GM08714 (cell line): ENCODE results near the gene KAZN.

Source experiments
- H3K4me3 ChIP-seq: fragments of 200-500 bp; sonication (Bioruptor generic); 2 replicates; pipeline ENCODE4 v1.5.1; 2014; ENCODE audit warnings: mild to moderate bottlenecking, low read length, inconsistent platforms
- ZNF274 ChIP-seq: IDR thresholded peaks from 2 replicates; pipeline ENCODE4 v1.6.1; 2012; ENCODE audit warnings: mild to moderate bottlenecking, low read depth, low read length

KAZN gene

GRCh38 chr1:14677292-14677971 lies 78.9 kb downstream of the KAZN start:
- no peak overlapping the region for H3K4me3 ChIP-seq
- TF ChIP-seq ZNF274: no peak

DNA sequence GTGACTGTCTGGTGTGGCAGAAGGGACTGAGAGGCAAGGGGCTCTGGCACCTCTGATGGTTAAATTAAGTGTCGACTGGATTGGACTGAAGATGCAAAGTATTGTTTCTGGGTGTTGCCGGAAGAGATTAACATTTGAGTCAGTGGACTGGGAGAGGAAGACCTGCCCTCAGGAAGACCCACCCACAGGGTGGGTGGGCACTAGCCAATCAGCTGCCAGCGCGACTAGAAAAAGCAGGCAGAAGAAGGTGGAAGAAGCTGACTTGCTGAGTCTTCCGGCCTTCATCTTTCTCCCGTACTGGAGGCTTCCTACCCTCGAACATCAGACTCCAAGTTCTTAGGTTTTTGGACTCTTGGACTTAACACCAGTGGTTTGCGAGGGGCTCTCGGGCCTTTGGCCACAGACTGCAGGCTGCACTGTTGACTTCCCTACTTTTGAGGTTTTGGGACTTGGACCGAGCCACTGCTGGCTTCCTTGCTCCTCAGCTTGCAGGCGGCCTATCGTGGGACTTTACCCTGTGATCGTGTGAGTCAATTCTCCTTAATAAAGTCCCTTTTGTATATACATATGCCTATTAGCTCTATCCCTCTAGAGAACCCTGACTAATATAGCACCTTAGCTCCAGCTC lies 79.6 kb downstream of the KAZN start:
- no peak for TF ChIP-seq ZNF274
- no peak overlapping the region for H3K4me3 ChIP-seq

GRCh38 chr1:14679027-14679688 lies 80.7 kb downstream of the KAZN start:
- H3K4me3 ChIP-seq: no peak overlapping the region
- TF ChIP-seq ZNF274: no peak

GRCh38 chr1:14681182-14681581 lies 82.7 kb downstream of the KAZN start:
- TF ChIP-seq ZNF274: no peak
- no peak overlapping the region for H3K4me3 ChIP-seq

- H3K4me3 ChIP-seq: no peak overlapping the region
- TF ChIP-seq ZNF274: no peak
Observed at GRCh38 chr1:14682941-14683621, 84.6 kb downstream of the KAZN start.

- H3K4me3 ChIP-seq: no peak overlapping the region
- no peak for TF ChIP-seq ZNF274
Observed at GRCh38 chr1:14685078-14685477, 86.6 kb downstream of the KAZN start.

GRCh38 chr1:14686701-14687100 lies 88.2 kb downstream of the KAZN start:
- no peak for TF ChIP-seq ZNF274
- H3K4me3 ChIP-seq: no peak overlapping the region

GRCh38 chr1:14687147-14687546 lies 88.7 kb downstream of the KAZN start:
- H3K4me3 ChIP-seq: no peak overlapping the region
- TF ChIP-seq ZNF274: no peak

DNA sequence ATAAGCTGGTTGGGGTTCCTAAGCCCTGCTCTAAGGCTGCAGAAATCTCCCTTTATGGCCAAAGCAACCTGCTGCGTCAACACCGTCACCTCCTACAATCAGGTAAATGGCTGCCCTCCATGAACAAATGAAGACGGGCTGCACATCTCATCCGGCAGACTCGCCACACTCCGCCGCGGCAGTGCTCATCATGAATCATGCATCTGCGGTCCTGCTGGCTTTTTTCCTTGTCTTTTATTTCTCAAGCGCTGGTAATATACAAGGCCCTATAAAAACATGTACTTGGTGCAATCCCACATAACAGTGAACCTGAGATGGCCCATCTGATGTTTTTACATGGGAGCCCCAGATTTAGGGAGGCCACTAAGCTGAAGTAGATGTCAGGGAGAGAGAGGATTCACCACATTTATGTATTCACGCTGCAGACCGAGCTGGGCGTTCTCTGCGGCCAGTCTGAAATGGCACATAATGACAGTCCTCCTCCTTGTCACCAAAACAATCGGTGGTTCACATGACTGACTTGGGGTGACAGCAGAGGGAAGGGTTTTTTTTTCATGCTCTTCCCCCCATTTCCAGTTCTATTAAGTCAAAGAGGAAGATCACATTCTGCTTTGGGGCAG lies 91.6 kb downstream of the KAZN start:
- no peak for TF ChIP-seq ZNF274

DNA sequence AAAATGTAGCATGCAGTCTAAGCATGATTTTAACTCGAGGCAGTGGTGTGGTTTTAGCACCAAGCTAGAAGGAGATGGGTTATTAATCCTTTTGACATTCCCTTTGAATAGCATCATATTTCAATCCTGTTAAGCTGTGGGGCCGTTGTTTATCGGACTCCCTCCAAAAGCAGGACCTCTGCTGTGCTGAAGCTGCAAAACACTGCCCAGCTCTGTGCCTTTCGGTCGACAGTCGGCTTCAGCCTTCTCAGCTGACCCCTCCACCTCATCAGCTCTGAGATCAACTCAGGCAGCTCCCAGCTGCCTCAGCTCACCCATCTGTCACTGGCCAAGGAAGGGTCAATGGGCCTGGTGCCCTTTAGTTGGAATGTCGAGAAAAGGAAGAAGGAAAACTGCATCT lies 95.5 kb downstream of the KAZN start:
- H3K4me3 ChIP-seq: no peak overlapping the region
- no peak for TF ChIP-seq ZNF274

More for the DNA sequence above, 91.6 kb downstream of the KAZN start:
- H3K4me3 ChIP-seq: no peak overlapping the region

- H3K4me3 ChIP-seq: no peak overlapping the region
- TF ChIP-seq ZNF274: no peak
Observed at GRCh38 chr1:14694589-14694988, 96.1 kb downstream of the KAZN start.

DNA sequence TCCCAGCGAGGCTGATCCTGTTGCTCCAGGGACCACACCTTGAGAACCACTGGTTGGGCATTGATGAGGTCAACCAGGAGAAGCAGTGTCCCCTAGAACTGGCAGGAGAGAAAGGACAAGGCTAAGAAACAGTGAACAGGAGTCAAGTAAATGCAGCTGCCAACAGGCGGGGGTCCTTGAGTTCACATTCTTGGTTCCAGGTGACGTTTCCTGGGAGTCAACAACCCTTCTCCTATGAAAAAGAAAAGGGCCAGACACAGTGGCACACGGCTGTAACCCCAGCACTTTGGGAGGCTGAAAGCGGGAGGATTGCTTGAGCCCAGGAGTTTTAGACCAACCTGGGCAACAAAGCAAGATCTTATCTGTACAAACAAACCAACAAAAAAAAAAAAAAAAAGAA lies 98.3 kb downstream of the KAZN start:
- H3K4me3 ChIP-seq: no peak overlapping the region
- no peak for TF ChIP-seq ZNF274

DNA sequence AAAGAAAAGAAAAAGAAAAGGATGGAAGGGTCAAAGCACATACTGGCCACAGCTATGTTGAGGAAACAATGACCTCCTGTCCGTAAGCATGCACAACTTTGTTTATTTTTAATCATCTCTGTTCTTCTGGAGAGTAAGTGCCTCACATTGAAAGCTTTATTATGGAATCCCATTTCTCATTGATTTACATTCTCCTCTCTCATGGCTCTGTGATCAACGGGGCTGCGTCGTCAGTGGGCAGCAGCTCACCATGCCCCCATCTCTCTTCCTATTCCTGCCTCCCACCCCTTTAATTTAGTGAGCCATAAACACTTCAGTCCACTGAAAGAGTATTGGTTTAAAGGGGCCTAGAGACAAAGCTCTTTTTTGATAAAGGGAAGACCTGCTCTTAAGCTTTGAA lies 98.9 kb downstream of the KAZN start:
- H3K4me3 ChIP-seq: no peak overlapping the region
- no peak for TF ChIP-seq ZNF274

DNA sequence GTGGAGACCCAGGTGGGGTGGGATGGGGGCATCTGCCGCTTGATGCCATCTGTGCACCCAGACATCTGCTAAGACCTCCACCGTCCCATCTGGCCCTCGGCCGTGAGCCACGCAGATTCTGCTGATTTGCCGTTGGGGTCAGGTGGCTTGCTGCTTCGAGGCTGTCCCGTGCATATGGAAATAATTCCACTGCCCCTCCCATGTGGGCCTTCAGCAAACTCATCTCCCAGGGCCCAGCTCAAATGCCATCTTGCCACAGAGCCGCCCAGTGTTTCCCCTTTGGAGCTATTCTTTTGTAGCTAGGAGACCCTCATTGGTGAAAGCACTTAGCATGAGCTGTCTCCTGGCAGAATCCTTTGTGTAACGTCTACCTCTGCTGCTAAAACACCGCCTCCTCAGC lies 99.8 kb downstream of the KAZN start:
- TF ChIP-seq ZNF274: no peak
- H3K4me3 ChIP-seq: no peak overlapping the region
